Activated CD8-positive, alpha-beta memory T cell treated with anti-CD3 and anti-CD28 coated beads for 4 hours (primary cell): ENCODE measurements around the gene NRM.
"Not testable (repeated sequence)": the region's sequence is repeated elsewhere in the genome, so short reads cannot be mapped to it uniquely, and the experiment has no call there.

ENCODE experiments used
- DNase-seq, 2 donors: peaks; one replicate each; pipeline ENCODE4 v3.0.0-alpha.2; 2020; ENCODE audit warnings: low read depth in 2 of 2

NRM gene

GRCh38 chr6:30690403-30691207, at the start of gene NRM:
Gene NRM (minus strand): TSS chr6:30690984. CDS start chr6:30690974, 10 bp downstream.
- DNase-seq = peak; percentile 35 to 42

DNA sequence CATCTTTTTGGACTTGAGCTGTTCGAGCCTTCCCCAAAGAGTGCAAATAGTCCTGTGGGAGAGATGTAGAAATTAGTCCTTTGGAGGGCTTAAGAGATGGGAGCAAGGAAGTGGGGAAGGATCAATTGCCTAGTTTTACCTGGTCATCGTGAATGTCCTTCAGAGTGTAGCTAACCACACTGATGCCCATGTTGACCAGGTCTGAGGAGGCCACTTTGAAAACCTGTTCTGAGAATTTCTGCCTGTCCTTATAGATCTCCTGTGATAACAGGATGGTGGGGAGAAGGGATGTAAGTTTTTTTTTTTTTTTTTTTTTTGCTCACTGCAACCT, 49.7 kb upstream of the NRM start:
- no peak for DNase-seq

GRCh38 chr6:30738532-30738931, 47.7 kb upstream of the NRM start:
- no peak for DNase-seq

DNA sequence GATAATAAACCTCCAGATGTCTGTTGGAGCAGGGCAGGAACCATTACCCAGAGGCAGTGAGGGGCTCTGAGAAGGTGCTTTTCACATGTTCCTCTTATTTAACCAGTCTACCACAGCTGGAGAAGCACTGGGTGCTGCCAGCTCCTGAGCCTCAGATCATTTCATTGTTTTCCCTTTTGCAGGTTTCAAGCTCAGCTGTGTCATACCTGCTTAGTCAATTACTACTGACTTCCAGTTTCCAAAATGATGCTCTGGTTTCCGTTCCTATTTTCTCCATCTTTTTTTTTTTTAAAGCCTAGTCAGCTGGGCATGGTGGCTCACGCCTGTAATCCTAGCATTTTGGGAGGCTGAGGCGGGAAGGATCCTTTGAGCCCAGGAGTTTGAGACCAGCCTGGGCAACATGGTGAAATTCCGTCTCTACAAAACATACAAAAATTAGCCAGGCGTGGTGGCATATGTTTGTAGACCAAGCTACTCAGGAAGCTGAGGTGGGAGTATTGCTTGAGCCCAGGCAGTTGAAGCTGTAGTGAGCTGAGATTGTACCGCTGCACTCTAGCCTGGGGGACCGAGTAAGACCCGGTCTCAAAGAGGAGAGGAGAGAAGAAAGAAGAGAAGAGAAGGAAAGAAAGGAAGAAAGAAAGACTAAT, 45.0 kb upstream of the NRM start:
- no peak for DNase-seq

DNA sequence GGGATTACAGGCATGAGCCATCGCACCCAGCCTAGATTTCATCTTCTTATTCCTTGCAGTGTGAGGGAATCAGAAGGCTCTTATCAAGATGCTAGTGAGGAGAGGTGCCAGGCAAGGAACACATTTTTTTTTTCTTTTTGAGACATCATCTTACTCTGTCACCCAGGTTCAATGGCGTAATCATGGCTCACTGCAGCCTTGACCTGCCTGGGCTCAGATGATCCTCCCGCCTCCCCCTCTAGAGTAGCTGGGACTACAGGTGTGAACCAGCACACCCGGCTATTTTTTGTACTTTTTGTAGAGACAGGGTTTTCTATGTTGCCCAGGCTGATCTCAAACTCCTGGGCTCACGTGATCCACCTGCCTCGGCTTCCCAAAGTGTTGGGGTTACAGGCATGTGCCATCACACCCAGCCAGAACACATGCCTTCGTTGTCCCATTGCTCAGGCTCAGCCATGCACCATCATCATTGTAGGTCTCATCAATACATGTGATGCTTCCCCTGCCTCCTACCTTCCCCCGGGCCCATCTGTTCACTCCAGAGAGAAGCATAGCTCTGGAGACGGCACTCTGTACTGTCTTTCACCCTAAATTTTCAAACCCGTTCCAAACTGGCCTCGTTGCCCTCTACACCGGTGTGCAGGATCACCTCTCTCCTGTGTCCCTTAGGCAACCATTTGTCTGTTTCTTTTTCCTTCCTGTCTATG, 41.6 kb upstream of the NRM start:
- DNase-seq = no peak

- DNase-seq = peak in 1 of 2 donors; percentile 69
These were observed 40.0 kb upstream of the NRM start for GRCh38 chr6:30730601-30731435.

- DNase-seq = no peak
These were observed 37.3 kb upstream of the NRM start for GRCh38 chr6:30727920-30728553.

- DNase-seq = no peak
These were observed 36.0 kb upstream of the NRM start for GRCh38 chr6:30726506-30727413.

GRCh38 chr6:30725713-30726505, 35.1 kb upstream of the NRM start:
- DNase-seq = no peak

GRCh38 chr6:30724906-30725667, 34.3 kb upstream of the NRM start:
- no peak for DNase-seq

DNA sequence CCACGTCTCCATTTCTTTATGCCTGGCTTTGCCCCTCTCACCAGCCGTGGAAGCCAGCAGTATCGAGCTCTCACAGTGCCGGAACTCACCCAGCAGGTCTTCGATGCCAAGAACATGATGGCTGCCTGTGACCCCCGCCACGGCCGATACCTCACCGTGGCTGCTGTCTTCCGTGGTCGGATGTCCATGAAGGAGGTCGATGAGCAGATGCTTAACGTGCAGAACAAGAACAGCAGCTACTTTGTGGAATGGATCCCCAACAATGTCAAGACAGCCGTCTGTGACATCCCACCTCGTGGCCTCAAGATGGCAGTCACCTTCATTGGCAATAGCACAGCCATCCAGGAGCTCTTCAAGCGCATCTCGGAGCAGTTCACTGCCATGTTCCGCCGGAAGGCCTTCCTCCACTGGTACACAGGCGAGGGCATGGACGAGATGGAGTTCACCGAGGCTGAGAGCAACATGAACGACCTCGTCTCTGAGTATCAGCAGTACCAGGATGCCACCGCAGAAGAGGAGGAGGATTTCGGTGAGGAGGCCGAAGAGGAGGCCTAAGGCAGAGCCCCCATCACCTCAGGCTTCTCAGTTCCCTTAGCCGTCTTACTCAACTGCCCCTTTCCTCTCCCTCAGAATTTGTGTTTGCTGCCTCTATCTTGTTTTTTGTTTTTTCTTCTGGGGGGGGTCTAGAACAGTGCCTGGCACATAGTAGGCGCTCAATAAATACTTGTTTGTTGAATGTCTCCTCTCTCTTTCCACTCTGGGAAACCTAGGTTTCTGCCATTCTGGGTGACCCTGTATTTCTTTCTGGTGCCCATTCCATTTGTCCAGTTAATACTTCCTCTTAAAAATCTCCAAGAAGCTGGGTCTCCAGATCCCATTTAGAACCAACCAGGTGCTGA, 33.3 kb upstream of the NRM start:
- DNase-seq = not testable (repeated sequence)

- not testable (repeated sequence) for DNase-seq
These were observed 32.5 kb upstream of the NRM start for GRCh38 chr6:30723159-30723842.

DNA sequence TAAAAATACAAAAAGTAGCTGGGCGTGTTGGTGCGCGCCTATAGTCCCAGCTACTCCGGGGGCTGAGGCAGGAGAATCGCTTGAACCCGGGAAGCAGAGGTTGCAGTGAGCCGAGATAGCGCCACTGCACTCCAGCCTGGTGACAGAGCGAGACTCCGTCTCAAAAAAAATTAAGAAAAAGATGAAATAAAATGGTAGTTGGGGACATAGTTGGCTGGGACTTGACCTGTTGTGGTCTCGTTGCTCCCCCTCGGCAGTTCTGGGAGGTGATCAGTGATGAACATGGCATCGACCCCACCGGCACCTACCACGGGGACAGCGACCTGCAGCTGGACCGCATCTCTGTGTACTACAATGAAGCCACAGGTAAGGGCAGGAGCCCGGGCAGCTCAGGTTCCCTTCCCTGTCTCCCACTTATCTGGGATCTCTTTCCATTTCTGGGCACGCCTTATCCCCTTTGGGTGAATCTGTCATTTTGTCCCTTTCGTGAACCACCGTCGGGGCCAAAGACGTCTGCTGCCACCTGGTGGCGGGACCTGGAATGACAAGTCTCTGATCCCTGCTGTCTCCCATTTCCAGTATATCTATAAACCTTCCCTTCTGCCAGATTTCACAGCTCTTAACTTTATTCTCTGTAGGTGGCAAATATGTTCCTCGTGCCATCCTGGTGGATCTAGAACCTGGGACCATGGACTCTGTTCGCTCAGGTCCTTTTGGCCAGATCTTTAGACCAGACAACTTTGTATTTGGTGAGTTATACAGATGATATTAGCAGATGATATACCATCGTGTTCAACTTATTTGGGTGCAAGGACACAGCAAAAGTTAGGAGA, 31.7 kb upstream of the NRM start:
- DNase-seq = peak; percentile 62 to 75

DNA sequence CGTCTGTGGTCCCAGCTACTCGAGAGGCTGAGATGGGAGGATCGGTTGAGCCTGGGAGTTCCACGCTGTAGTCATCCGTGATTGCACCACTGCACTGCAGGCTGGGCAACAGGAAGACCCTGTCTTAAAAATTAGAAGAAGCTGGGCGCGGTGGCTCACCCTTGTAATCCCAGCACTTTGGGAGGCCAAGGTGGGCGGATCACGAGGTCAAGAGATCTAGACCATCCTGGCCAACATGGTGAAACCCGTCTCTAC, 31.2 kb upstream of the NRM start:
- not testable (repeated sequence) for DNase-seq

GRCh38 chr6:30721198-30722024, 30.6 kb upstream of the NRM start:
- DNase-seq = peak; percentile 92 to 95
